HS-27A (cell line): Measurements from ENCODE around the gene ZNF805.
"Not testable (repeated sequence)": the region's sequence is repeated elsewhere in the genome, so short reads cannot be mapped to it uniquely, and the experiment has no call there.

Experiments
- DNase-seq: peaks from one replicate; pipeline ENCODE4 v3.0.0-alpha.2; 2012; ENCODE audit warnings: low read depth, missing footprints

ZNF805 gene

GRCh38 chr19:57269515-57270250, 29.3 kb downstream of the ZNF805 start:
- no peak for DNase-seq

GRCh38 chr19:57271280-57271679, 30.8 kb downstream of the ZNF805 start:
- no peak for DNase-seq

GRCh38 chr19:57273014-57273413, 32.6 kb downstream of the ZNF805 start:
- no peak for DNase-seq

GRCh38 chr19:57276430-57276829, 36.0 kb downstream of the ZNF805 start:
- no peak for DNase-seq

GRCh38 chr19:57278481-57278880, 38.0 kb downstream of the ZNF805 start:
- not testable (repeated sequence) for DNase-seq

- peak; percentile 95 for DNase-seq
Measured at GRCh38 chr19:57279418-57280164, 39.2 kb downstream of the ZNF805 start.

GRCh38 chr19:57280165-57280961, 39.9 kb downstream of the ZNF805 start, which contains the start of gene ZNF460:
TSS of gene ZNF460 (plus strand) at chr19:57280485. CDS start at chr19:57280807, 322 bp downstream.
- peak; percentile 97 for DNase-seq

- no peak for DNase-seq
Measured at GRCh38 chr19:57280962-57281400, 40.5 kb downstream of the ZNF805 start.

GRCh38 chr19:57282011-57282643, 41.7 kb downstream of the ZNF805 start:
- DNase-seq: no peak

GRCh38 chr19:57288373-57288772, 47.9 kb downstream of the ZNF805 start:
- DNase-seq: no peak

- no peak for DNase-seq
Measured at GRCh38 chr19:57290970-57291369, 50.5 kb downstream of the ZNF805 start.

GRCh38 chr19:57292547-57292946, 52.1 kb downstream of the ZNF805 start:
- DNase-seq: no peak

GRCh38 chr19:57293719-57294118, 53.3 kb downstream of the ZNF805 start:
- DNase-seq: no peak

- peak; percentile 92 for DNase-seq
Measured at GRCh38 chr19:57302020-57302465, 61.6 kb downstream of the ZNF805 start.

- no peak for DNase-seq
Measured at GRCh38 chr19:57302727-57303401, 62.4 kb downstream of the ZNF805 start.
